Myometrial cell (primary cell): ENCODE measurements around the gene ATP5MK. TPM values are rescaled to one million over a fixed set of nuclear protein-coding genes. Genes with fewer than 3 reads are reported as not detected.

Source experiments
- total RNA-seq: library from RNA; depleted of rRNA; stranded (reverse); fragments of >200 nt; gene quantifications from 2 replicates; pipeline ENCODE4 v1.2.3, GENCODE V29; 2015

Gene ATP5MK
- total RNA-seq = 360 and 413 TPM in 2 replicates

GRCh38 chr10:103396067-103396788 lies at the start of gene ATP5MK, which contains the start of gene PDCD11:
ATP5MK (minus strand) TSS chr10:103396475; CDS start chr10:103392457, 4,018 bp downstream.
PDCD11 (plus strand) TSS chr10:103396626; CDS start chr10:103398427, 1,801 bp downstream.

GRCh38 chr10:103367782-103368518 lies 28.3 kb downstream of the ATP5MK start, which contains the start of gene TAF5:
TAF5 (plus strand) TSS chr10:103367976; CDS start chr10:103367990, 14 bp downstream.

GRCh38 chr10:103350517-103351260 lies 45.6 kb downstream of the ATP5MK start, which contains the start of gene PCGF6:
PCGF6 (minus strand) TSS chr10:103351140; CDS start chr10:103351066, 74 bp downstream.

Other genes starting within 250 kb of the ATP5MK start
- gene NT5C2, start 203.2 kb downstream of the ATP5MK start, total RNA-seq = 31.4 and 34.4 TPM in 2 replicates
- gene RPEL1, start 150.6 kb downstream of the ATP5MK start, total RNA-seq = under 0.01 TPM in 1 of 2 replicates, not detected in the other
- 1.2 and 1.7 TPM in 2 replicates for gene INA, start 119.3 kb downstream of the ATP5MK start, total RNA-seq
- gene PCGF6, start 45.3 kb downstream of the ATP5MK start, total RNA-seq = 6.9 and 10.5 TPM in 2 replicates
- gene TAF5, start 28.5 kb downstream of the ATP5MK start, total RNA-seq = 2.9 and 5.1 TPM in 2 replicates
- gene PDCD11, start 151 bp upstream of the ATP5MK start, total RNA-seq = 22.2 and 22.7 TPM in 2 replicates
- 38.6 and 52.5 TPM in 2 replicates for gene CALHM2, start 55.9 kb upstream of the ATP5MK start, total RNA-seq
- not detected in 2 replicates for gene CALHM1, start 62.4 kb upstream of the ATP5MK start, total RNA-seq
- gene CALHM3, start 82.8 kb upstream of the ATP5MK start, total RNA-seq = not detected in 2 replicates
- not detected in 2 replicates for gene NEURL1, start 97.2 kb upstream of the ATP5MK start, total RNA-seq